Epithelial cell of prostate (primary cell): ENCODE measurements around the gene ELAPOR2.
"Not testable (repeated sequence)": the region's sequence is repeated elsewhere in the genome, so short reads cannot be mapped to it uniquely, and the experiment has no call there.

ENCODE experiments used
- DNase-seq: peaks from one replicate; pipeline ENCODE4 v3.0.0-alpha.2; 2011; ENCODE audit warnings: low read depth, low spot score
- H3K27ac ChIP-seq: fragments of 450-650 bp; 2 replicates; pipeline ENCODE4 v1.5.1; 2017; ENCODE audit warnings: mild to moderate bottlenecking

ELAPOR2 gene, protein sequence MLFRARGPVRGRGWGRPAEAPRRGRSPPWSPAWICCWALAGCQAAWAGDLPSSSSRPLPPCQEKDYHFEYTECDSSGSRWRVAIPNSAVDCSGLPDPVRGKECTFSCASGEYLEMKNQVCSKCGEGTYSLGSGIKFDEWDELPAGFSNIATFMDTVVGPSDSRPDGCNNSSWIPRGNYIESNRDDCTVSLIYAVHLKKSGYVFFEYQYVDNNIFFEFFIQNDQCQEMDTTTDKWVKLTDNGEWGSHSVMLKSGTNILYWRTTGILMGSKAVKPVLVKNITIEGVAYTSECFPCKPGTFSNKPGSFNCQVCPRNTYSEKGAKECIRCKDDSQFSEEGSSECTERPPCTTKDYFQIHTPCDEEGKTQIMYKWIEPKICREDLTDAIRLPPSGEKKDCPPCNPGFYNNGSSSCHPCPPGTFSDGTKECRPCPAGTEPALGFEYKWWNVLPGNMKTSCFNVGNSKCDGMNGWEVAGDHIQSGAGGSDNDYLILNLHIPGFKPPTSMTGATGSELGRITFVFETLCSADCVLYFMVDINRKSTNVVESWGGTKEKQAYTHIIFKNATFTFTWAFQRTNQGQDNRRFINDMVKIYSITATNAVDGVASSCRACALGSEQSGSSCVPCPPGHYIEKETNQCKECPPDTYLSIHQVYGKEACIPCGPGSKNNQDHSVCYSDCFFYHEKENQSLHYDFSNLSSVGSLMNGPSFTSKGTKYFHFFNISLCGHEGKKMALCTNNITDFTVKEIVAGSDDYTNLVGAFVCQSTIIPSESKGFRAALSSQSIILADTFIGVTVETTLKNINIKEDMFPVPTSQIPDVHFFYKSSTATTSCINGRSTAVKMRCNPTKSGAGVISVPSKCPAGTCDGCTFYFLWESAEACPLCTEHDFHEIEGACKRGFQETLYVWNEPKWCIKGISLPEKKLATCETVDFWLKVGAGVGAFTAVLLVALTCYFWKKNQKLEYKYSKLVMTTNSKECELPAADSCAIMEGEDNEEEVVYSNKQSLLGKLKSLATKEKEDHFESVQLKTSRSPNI

DNA sequence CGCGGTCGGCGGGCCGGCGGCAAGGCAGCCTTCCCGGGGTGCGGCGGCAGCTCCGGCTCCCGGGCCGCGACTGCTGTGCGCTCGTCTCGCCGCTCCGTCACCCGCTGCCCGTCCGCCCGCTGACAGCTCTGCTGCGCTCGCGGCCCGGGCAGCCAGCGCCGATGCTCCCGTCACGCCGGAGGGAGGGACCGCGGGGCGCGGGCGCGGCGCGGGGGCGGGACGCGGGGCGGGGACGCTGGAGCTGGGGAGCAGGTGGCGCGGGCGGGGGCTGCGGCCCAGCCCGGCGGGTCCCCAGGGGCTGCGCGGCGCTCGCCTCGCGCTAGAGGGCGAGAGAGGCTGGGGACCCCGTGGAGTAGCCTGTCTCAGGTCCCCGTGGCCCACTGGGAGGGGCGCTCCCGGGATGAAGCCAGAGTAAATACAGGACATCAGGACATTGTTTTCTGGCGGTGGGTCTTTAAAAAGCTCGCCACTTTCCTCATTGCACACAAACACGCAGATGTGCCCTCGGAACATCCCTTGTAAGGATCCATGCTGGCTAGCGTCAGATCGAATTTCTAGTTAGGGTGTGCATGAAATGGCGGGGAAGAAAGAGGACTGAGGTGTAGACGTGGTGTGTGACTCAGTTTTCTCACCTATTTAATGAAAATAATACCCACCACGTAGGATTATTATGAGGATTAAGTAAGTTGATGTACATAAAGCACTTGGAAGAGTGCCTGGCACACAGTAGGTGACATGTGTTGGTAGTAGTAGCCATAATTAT, at the start of gene ELAPOR2:
Gene ELAPOR2, minus strand, starts transcription at position 130 of the 763 bp plus-strand sequence. CDS start 141 bp downstream, outside the sequence.
- DNase-seq = no peak
- no peak within 1 kb of the TSS for H3K27ac ChIP-seq

- H3K27ac ChIP-seq = no peak overlapping the region
- DNase-seq = no peak
Measured at GRCh38 chr7:87107949-87108776, 48.7 kb upstream of the ELAPOR2 start.

DNA sequence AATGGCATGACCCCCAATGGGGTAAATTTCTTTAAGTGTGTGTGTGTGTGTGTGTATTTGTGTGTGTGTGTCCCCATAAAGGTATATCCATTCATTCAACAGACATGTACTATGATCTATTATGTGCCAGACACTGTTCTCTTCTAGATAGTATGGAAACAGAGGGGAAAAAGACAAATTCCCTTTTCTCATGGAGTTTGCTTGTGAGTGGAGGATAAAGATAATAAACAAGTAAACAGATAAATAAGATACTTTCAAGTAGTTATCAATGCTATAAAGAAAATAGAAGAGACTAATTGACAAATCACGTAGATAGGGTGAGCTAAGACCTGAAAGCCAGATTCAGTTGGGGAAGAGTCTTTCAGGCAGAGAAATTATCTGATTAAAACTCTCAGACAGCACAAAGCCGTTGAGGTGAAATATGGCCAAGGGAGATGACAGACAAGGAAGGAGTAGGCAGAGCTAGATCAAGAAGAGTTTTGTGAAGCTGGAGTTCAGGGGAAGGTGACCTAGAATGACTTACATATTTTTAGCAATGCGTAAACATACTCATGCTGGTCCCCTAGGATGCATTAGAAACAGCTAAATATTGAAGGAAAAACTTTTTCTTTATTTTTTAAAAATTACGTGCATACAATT, 47.6 kb upstream of the ELAPOR2 start:
- H3K27ac ChIP-seq = no peak overlapping the region
- DNase-seq = no peak

DNA sequence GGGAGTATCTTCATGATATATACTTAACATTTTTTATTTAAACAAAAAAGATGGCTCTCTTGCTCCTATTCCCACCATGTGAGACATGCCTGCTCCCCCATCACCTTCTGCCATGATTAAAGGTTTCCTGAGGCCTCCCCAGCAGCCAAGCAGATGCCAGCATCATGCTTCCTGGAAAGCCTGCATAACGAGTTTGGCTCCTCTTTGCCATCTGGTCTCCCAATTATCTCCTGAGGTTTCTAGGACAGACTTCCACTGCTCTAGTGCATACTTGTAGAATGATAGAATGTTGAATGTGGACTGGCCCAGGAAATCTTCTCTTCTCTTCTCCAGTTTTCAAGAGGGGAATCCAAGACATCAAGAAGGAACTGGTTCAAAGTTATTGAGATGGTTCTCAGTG, 45.9 kb upstream of the ELAPOR2 start:
- no peak for DNase-seq
- H3K27ac ChIP-seq = no peak overlapping the region

DNA sequence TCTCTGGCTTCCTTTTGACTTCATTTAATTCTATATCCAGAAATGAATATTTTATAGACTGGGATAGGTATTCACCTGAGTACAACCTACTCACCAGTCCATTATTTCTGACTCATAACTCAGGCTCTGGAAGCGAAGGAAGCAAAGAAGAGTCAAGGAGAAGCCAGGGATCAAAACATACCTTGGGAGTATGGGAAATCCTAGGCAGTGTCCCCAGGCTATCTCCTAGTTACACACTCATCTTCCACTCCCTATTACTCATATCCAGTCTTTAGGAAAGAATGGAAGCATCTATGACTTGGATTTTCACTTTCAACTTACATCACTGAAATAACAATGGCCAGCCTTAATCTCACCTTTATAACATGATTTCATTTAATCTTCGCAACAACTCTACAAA, 40.9 kb upstream of the ELAPOR2 start:
- no peak overlapping the region for H3K27ac ChIP-seq
- DNase-seq = no peak

GRCh38 chr7:87097375-87097774, 37.9 kb upstream of the ELAPOR2 start:
- not testable (repeated sequence) for DNase-seq

GRCh38 chr7:87094322-87094721, 34.9 kb upstream of the ELAPOR2 start:
- no peak for DNase-seq

More at GRCh38 chr7:87097375-87097774, 37.9 kb upstream of the ELAPOR2 start:
- H3K27ac ChIP-seq = not testable (repeated sequence)

DNA sequence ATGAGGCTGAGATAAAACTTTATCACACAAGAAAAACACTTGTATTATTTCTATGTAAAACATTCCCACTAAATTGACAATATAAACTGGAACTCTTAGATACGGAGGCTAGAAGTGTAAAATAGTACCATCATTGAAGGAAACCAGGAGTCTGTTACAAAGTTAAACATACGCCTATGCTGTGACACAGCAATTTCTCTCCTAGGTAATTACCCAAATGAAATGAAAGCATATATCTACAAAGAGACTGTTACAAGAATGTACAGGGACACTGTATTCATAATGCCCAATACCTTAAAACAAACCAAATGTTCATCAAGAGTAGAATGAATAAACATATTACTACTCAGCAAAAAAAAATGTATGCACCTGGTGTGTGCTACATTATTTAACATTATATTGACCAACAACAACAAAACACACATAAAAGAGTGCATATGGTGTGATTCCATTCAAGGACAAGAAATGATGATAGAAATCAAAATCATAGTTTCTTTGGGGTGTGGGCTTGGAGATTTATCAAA, 33.2 kb upstream of the ELAPOR2 start:
- H3K27ac ChIP-seq = no peak overlapping the region
- DNase-seq = no peak

More at GRCh38 chr7:87094322-87094721, 34.9 kb upstream of the ELAPOR2 start:
- H3K27ac ChIP-seq = no peak overlapping the region

- H3K27ac ChIP-seq = no peak overlapping the region
- no peak for DNase-seq
Measured at GRCh38 chr7:87091487-87092066, 32.1 kb upstream of the ELAPOR2 start.

GRCh38 chr7:87083865-87084519, 24.5 kb upstream of the ELAPOR2 start:
- DNase-seq = no peak
- H3K27ac ChIP-seq = no peak overlapping the region

DNA sequence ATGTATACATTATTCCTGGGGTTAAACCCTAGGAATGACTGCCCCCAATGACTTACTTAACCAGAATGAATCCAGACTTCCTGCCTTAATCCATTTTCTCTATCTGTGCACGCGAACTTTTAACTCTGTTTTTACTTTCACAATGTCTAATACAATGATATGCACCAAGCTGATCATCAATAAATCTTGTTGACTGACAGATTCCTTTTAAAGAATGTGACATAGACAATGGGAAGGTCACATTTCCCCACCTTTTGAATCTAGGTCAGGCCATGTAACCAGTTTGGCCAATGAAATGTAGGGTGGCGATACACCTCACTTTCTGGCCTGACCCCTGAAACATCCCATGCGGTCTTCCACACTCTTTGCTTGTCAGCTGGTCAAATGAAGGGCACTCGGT, 23.2 kb upstream of the ELAPOR2 start:
- no peak overlapping the region for H3K27ac ChIP-seq
- DNase-seq = no peak

GRCh38 chr7:87075671-87076404, 16.4 kb upstream of the ELAPOR2 start:
- no peak overlapping the region for H3K27ac ChIP-seq

DNA sequence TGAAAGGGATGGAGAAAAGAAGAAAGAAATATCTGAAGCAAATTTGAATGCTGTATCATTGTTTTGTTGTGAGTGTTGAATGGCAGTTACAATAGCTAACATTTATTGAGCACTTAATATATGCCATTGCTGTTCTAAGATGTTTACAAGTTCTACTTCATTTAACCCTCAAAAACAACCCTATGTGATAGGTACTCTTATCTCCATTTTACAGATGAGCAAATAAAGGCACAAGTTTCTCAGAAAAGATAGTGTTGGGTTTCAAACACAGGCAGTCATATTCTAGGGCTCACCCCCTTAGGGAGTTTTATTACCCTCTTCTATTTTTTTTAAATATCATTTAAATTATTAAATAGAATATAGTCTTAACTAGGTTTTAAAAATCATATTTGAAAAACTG, 8.3 kb upstream of the ELAPOR2 start:
- H3K27ac ChIP-seq = no peak overlapping the region
- DNase-seq = no peak

More at GRCh38 chr7:87075671-87076404, 16.4 kb upstream of the ELAPOR2 start:
- no peak for DNase-seq

GRCh38 chr7:87060288-87060537, 759 bp upstream of the ELAPOR2 start:
- no peak overlapping the region for H3K27ac ChIP-seq
- no peak for DNase-seq

DNA sequence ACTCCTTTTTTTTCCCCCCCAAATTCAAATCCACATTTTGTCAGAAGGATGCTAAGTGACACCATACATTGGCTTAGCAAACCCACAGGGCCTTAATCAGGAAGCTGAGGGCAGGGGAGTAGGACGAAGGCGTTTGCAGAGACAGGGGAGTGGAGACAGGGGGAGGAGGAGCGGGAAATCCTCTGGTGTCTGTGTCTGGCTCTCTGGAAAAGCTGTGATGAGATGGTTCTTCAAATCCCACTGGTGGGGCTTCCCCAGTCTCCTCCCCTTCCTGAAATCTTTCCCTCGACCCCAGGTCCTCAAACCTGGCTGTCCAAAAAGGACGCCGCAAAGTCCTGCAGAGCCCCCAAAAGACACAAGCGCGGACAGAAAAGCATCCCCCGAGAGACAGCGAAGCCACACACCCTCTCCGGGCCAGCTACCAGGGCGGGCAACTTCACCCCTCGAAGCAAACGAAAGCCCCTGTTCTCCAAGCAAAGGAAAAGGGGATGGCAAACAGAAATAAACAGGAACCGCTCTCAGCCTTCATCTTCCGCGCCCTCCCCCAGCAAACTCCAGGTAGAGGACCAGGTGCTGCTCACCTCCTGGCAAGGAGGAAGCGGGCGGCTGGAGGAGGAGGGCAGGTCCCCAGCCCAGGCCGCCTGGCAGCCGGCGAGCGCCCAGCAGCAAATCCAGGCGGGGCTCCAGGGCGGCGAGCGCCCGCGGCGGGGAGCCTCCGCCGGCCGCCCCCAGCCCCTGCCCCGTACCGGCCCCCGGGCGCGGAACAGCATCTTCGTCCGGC, 520 bp downstream of the ELAPOR2 start:
- no peak for DNase-seq
- H3K27ac ChIP-seq = no peak overlapping the region

GRCh38 chr7:87057210-87057609, 2.2 kb downstream of the ELAPOR2 start:
- DNase-seq = no peak

DNA sequence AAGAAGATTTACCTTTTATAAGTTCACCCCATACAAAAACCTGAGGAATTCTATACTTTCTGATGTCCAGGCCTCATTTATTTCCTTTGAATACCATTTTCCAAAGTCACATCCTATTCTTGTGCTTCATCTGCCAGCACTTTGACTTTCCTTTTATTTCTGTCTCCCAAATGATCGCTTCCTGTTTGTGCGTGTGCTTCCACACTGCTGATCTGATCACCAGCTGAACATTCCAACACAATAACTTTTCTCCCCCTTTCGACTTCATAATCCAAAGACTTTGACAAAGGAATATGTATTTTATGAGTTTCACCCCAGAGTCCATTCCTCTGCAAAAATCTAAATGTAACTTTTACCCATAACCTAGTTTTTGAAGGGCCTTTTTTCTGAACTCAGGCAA, 3.1 kb downstream of the ELAPOR2 start:
- DNase-seq = no peak
- no peak overlapping the region for H3K27ac ChIP-seq

More at GRCh38 chr7:87057210-87057609, 2.2 kb downstream of the ELAPOR2 start:
- H3K27ac ChIP-seq = no peak overlapping the region
